ENCODE data around the gene ROBO1.
"Not testable (repeated sequence)": the region's sequence is repeated elsewhere in the genome, so short reads cannot be mapped to it uniquely, and the experiment has no call there.

The ROBO1 gene

DNA sequence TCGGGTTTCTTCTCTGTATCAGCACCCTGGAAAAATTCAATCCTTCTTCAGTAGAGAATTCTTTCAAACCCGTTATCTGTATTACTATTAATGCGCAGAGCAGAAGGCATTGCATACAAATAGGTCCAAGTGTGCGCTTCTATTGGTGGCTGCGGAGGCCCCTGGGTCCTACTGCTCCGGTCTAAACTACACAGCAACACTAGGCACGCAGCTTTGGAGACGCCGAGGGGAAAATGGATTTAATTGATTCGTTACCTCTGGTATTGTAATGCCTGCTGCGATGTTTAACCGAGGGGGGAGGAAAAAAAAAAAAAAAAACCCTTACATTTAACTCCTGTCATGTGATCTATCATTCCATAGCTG is at the start of gene ROBO1:
Gene ROBO1, minus strand, starts transcription at position 94 of the 363 bp plus-strand sequence.
- no peak for DNase-seq (ENCODE audit: low spot score)

DNA sequence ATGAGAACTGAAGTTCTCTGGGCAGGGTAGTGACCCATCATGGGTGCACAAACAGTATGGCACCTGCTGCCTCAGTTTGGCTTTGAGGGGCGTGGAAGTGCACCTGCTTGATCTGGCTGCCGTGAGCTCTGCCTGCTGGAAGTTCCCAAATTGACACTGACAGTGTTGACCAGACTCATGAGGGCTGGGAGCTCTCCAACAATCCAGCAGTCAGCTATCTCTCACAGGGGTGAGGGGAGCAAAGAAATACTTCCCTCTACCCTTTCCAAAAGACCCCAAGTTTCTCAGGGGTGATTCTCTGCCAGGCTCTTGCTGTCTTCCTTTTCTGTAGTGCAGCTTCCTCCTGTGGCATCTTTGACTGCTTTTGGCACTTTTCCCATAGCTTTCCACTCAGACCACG is 49.4 kb upstream of the ROBO1 start:
- no peak for DNase-seq (ENCODE audit: low spot score)

DNA sequence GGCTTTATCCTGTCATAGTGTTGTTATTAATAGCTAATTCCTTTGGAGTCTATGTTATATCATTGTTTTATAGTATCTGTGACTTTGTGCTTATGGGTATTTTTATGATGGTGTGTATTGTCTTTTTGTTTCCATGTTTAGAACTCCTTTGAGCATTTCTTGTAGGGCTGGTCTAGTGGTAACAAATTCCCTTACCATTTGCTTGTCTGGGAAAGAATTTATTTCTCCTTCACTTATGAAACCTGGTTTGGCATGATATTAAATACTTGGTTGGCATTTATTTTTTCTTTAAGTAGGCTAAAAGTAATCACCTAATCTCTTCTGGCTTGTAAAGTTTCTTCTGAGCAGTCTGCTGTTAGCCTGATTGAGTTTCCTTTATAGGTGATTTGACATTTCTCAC is 47.7 kb upstream of the ROBO1 start:
- DNase-seq (ENCODE audit: low spot score), result no peak

DNA sequence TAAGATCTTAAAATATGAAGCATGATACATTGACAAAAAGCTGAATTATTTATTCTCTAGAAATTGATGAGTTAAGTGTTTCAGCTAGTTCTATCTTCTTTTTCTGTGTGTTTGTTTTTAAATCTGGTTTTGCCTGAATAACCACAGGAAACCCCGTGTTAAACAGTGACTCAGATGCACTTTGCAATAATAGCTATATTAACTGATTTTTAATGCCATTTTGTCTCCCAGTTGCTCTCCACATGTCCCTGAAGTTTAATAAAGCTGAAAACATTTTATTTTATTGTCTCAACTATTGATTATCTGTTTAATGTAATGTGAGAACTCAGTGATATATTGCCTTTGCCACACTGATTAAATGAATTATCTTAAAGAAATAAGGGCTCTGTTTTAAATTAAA is 42.8 kb upstream of the ROBO1 start:
- DNase-seq (ENCODE audit: low spot score), result no peak

DNA sequence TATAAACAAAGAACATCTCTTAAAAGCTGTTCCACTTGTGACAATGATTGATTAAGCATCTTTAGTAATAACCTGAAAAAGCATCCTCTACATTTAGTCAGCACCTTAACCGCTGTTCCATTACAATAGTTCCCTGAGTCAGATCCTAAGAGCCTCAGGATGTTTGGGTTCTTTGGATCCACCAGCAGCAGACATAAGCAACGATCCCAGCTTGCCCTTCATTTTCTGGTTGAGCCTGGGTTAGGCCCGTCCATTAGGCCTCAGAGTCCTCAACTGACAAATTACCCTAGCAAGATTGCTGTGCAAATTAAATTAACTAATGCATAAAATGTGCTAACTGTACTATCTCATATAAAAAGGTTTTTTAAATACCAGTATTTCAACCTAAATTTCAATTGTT is 42.3 kb upstream of the ROBO1 start:
- DNase-seq (ENCODE audit: low spot score), result peak; percentile 13

DNA sequence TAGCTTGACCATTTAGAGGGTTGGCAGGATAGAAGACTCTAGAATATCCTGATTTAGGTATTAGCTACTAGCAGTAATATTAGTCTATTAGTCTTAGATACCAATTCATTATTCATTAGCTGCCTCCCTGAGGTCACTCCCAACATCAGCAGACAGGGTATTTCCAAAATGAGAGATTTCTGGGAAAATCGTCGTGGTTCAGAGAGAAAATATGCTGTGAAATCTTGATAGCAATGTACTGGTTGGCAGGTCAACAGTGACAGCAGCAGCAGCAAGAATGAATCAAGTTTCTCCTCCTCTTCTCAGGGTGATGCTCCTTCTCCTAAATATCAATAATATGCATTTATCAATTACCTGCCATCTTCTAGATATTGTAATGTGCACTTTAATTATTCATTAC is 41.3 kb upstream of the ROBO1 start:
- peak; percentile 32 for DNase-seq (ENCODE audit: low spot score)

DNA sequence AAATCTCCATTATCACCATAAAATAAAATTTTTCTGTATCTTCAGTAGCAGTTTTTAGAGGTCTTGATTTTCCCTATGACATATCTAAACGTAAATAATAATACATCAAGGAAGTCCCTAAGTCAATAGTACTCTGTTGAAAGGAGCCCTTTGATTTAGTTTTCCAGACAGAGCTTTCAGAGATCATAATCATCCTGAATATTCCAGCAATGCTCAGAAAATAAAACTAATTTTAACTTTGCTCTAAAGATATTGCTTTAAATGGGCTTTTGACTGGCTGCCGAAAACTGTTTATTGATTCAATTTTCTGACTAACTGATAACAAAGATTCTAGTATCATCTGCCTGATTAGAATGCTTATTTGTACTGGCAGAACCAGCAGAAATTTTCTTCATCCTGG is 40.7 kb upstream of the ROBO1 start:
- no peak for DNase-seq (ENCODE audit: low spot score)

DNA sequence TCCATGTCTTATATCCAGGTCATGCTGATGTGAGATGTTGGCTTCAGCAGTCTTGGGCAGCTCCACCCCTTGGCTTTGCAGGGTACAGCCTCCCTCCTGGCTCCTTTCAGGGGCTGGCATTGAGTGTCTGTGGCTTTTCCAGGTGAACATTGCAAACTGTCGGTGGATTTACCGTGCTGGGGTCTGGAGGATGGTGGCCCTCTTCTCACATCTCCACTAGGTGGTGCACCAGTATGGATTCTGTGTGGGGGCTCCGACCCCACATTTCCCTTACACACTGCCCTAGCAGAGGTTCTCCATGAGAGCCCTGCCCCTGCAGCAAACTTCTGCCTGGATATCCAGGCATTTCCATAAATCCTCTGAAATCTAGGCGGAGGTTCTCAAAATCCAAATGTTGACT is 22.4 kb upstream of the ROBO1 start:
- not testable (repeated sequence) for DNase-seq (ENCODE audit: low spot score)

DNA sequence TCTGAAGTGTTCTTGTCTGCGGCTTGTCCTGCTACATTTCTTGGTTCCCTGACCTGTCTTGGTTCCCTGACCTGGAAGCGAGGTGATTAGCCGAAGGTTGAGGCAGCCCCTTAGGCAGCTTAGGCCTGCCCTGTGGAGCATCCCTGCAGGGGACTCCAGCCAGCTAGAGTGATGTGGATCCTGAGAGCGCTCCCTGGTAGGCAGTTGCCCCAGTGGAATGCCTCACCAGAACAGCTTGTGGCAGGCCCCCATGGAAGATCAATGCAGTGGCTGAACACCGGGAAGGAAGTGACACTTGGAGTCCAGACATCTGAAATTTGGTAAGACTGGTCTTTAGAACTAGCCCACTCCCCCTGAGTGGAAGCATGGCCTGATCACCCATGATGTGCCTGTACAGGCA is 5.5 kb upstream of the ROBO1 start:
- DNase-seq (ENCODE audit: low spot score), result no peak

DNA sequence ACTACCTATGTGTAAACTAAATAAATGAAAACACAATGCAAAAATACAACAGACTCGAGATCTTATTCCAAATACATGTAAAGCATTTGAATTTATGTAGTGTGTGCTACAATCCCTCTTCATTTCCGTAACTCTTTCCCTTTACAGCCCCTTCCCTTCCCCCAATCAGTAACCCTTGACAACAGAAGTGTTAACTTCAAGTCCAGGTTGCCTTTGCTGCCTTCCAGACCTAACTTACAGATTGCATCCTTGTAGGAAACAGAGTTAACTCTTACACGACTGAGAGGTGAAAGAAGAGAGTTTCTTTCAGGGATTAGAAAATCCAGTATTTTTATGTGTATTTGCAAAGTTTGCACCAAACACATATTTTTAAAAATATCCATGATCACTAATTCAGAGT is 1.4 kb upstream of the ROBO1 start:
- DNase-seq (ENCODE audit: low spot score), result no peak

DNA sequence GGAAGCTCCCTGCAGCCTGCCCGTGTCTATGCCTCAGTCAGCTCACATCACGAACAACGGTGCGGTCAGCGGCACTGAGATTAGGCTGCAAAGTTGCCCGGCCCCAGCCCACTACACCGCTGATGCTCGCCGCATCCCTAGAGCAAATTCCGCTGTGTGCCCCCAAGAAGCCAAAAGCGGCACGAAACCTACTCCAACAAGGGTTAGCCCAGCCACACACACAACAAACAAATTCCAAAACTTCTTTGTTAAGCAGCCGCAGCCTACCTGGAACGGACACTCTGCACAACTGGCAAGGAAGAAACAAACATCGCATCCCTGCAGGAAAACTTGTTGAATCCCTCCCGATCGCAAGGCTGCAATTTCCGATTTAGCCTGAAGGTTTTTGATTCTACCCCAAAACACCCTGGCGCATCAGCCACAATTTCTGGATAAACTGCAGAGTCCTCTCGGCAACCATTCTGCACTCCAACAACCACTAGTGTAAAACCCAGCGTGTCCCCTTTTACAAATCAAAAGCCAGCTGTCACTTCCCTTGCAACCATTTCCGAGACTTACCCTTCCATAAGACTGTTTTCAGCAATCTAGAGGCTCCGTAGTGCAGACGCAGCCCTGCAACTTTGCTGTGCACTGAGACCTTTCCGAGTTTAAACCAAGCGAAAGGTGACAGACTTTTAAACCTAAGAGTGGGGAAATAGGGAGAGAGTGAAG is 449 bp downstream of the ROBO1 start:
- DNase-seq (ENCODE audit: low spot score), result no peak

DNA sequence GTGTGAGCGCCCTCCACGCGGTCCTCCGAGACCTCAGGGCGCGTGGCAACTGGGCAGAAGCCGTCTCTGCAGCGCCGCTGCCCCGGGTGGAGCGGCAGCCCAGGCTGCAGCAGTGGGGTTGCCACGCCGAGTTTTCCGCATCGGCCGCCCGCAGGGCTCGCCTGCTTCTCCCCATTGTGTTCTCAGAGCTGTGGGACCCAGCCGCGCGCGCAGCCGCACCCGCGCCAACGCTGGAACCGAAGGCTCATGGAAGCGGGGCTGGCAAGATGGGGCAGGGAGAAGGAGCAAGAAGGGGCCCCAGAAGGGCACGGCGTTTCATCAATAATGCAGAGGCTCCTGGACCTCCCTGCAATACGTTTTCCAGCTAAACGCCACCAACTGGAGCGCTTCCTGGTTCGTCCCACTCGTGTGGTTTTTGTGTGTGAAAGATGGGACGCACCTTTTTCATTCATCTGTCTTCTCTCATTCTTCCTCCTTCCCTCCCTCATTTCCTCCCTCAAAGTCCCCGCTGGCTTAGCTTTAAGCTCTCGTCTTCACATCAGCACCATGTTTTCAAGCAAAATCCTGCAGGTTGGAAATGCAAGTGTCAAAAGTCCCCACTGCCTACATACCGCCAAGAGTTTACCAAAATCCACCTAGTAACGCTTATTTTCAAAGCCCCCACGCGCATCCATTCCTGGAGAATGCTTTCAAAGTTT is 1.2 kb downstream of the ROBO1 start:
- DNase-seq (ENCODE audit: low spot score), result no peak

DNA sequence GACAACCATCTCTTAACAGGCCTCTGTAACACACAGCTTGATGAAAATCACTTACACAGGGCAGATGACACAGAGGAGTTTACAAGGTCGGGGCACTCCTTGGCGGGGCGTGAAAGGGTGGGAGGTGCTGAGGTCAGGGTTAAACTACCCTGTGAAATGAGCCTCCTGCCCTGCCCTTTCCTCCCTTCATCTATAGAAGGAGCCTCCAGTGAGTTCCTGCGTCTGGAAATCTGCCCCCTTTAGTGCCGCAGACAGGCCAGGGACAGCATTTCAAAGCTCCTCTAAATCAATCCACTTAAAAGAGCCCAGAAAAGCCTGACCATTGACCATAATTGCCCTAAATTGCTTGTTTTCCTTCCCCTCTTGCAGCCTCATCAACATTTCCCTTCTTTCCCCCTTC is 1.9 kb downstream of the ROBO1 start:
- no peak for DNase-seq (ENCODE audit: low spot score)

DNA sequence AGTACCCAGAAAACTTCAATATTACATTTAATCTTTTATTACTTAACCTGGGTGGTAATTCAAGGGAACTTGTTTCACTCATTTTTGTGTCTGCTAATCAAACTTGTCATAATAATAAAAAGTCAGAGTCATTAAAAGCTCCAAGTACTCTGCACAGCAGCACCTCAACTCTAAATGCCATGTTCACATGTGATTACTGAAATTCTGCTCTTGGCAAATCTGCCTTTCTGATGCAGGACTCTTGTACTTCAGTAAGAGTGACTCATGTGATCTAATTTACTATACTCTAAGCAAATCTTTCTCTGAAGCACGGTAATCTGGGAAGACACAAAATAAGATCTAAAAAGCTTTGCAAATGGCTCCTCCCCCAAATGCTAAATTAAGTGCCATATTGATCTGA is 6.4 kb downstream of the ROBO1 start:
- no peak for DNase-seq (ENCODE audit: low spot score)

DNA sequence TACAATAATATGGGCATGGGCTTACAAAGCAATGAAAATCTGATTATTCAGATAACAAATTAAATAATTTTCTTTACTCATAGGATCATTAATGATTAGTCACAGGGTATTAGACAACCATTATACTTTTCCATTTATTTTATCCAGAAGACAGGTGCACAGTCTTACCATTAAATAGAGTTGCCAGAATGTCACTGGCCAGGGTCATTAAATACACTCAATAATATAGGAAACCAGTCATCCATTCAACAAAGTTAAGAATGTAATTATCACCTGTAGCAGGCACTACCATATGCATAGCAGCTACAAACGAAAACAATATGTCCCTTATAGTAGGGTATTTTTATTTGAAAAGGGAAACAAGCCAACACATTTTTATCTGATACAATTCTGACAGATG is 16.1 kb downstream of the ROBO1 start:
- DNase-seq (ENCODE audit: low spot score), result no peak

DNA sequence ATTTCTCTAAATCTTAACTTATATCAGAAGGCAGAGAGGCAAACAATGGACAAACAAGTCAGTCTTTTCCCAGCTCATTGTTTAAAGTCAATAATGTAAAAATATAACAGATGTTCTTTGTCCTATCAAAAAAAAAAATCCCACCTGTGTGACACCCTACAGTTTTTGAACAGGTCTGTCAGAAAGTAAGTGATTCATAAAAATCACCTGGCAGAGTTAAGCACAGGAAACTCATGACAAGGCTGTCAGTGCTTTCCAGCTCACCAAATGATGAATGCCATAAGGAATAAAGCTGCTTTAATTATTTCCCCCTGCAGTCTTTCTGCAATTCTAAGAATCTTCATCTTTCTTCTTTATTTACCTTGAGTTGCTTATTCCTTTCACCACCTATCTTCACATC is 30.3 kb downstream of the ROBO1 start:
- no peak for DNase-seq (ENCODE audit: low spot score)

DNA sequence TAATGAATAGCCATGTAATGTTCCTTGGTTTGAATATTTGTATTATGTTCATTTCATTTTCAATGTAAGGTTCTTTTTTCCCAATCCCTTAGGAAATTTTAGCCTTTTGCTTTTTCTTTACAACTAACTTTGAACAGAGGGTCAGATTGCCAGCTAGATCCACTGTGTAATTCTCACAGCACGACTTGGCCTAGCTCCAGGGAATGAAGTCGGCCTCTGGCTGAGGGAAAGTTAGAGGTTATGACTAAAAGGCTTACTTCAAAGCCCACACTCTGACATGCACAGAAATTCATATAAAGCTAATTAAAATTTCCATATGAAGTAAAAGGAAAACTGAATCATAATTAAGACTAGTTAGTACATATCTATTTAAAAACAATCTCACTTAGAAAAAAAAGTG is 38.7 kb downstream of the ROBO1 start:
- peak; percentile 26 for DNase-seq (ENCODE audit: low spot score)

DNA sequence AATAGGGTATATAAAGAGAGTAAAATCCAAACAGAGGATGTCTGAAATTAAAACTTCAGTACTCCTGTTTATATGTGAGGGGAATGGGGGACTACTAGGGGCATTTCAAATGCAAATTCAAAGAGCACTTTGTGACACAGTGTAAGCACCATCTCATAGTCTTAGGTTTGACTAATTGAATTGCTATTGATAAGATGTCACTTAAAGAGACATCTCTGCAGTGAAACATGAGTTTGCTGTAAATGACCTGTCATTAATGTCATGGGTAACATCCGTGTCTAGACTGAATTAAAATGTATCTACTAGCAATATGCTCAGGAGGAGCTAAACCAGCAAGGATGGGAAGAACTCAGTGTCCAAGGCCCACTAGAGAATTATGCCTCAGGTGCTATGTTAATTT is 41.0 kb downstream of the ROBO1 start:
- no peak for DNase-seq (ENCODE audit: low spot score)

DNA sequence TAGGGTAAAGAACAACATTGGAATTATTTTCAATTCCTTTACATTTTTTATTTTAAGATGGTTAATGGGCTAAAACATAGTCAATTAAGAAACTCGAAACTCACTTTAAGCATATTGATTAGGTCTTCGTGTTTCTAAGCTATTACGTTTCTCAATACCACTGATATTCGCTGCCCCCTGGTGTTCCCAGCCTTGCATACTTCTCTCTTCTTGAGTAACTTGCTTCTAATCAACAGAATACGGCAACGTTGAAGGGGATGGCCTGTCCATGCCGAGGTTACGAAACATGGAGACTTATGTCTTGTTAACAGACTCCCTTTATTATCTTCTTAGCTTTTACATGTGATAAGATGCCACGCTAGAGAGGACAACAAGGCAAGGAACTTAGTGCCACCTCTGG is 43.6 kb downstream of the ROBO1 start:
- peak; percentile 8 for DNase-seq (ENCODE audit: low spot score)

DNA sequence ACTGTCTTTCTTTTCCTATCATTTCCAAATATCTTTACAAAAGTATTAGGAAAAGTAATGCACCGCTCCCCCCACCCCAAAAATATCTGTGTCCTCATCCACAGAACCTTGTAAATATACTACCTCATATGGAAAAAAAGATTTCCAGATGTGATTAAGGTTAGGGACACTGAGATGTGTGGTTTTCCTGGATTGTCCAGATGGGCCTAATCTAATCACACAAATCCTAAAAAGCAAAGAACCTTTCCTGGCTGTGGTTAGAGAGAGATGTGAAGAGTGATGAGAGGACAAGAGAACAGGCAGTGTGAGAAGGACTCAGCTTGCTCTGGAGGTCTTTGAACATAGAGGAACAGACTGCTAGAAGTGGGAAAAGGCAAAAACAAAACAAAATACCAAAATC is 77.7 kb downstream of the ROBO1 start:
- no peak for DNase-seq (ENCODE audit: low spot score)

DNA sequence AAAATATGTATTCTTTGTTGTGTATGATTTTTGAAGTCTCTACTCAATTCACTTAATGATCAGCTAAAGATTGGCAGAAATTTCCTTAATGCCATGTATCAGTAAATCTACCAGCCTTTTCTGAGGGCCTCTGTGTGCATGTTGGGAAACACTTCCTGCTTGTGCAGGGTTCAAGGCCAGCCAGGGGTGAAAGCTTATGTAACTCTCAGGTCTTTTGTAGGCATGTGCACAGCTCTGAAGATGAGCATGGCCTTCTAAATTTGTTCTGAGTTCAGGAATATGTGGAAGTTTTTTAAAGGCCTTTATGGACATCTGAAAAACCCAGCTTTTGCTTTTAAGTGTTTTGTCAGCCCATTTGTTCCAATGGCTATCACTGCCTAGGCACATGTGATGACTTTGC is 82.7 kb downstream of the ROBO1 start:
- no peak for DNase-seq (ENCODE audit: low spot score)

DNA sequence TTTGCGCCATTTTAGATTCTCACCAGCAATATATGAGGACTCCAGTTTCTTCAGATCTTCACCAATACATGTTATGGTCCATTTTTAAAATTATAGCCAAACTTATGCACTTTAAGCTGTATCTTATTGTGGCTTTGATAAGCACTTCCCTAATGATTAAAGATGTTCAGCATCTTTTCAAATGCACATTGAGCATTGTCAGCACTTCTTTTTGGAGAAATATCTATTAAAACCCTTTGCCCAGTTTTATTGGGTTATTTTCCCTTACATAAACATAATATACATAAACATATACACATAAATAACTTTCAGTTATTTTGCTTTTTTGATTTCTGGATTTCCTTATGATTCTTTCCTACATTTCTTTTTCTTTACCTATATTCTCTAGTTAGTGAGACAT is 83.8 kb downstream of the ROBO1 start:
- DNase-seq (ENCODE audit: low spot score), result no peak

DNA sequence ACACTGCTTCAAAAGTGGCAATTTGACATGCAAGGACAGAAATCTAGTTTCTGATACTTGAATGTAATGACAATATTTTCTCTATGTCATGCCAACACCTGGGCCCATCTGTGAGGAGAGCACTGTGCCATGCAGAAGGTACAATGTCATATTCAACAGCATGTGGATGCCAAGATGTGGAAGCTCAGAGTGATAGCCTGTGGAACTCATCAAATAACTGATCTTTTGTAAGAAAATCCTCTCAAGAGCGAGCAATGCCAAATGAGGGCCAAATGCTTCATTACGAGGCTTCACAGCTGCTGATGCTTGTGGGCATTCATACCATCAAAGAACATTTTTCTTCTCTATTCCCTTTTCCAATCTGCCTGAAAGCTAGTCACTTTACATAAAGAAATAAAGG is 95.1 kb downstream of the ROBO1 start:
- DNase-seq (ENCODE audit: low spot score), result no peak

DNA sequence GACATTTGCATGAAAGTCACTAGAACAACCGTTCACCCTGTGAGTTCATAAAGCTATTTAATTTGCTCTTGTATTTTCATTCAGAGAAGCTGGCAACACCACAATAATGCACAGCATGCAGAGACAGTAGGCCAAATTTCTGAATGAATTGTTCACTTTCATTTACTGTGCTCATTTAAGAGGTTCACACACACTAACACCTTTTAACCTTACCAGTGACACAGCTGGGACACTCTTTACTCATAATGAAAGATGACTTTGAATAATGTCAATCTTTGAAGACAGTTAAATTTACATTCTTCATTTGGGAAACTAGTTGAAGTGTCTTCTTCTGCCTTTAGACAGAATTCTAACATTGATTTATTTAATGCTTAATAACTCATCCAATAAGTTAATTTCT is 95.7 kb downstream of the ROBO1 start:
- DNase-seq (ENCODE audit: low spot score), result no peak
